HTERT RPE-1 (cell line): ENCODE results near the gene METTL26.

ENCODE experiments used
- in situ Hi-C: fragments of 300-500 bp; cut with MboI; formaldehyde crosslinking; loops from 4 replicates; pipeline ENCODE4 v1.14.3; 2020; ENCODE audit warnings: low sequenced_read_pairs

METTL26 gene

DNA sequence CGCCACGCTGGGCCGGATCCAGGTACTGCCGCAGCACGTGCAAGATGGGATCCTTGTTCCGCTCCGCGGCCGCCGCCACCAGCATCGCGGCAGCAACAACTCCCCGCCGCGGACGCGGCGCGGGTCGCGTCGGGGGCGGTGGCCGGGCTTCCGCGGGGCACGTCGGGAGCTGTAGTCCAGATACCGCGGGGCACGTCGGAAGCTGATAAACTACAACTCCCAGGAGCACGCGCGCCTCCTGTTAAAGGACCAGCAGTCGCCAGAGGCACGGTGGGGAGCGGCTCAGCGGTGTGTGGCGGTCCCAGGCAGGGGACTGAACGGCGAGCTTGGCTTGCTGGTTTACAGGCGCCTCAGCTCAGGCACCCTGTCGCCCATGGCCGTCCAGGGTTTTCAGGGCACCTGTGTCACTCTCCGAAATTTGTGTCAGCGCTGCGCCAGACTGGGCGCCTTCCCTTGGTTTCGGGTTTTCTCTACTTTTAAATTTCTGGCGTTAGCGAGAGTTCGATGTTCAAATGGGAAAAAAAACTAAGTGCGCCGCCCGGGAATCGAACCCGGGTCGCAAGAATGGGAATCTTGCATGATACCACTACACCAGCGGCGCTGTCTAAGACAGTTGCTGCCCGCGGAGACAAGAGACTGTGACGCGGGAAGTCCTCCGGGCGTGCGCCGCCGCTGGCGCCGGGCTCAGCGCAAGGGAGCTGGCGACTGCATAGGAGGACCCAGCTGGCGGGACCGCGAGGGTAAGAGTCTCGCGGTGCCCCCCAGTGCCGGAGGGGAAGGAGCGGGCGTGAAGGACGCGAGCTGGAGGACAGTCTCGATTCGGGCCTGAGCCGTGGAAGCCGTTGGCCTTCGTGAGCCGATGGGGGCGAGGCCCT is at the start of gene METTL26:
METTL26 (minus strand) TSS at position 100 of the 875 bp plus-strand sequence; CDS start at position 85, 15 bp downstream.
- in situ Hi-C loops: no loop called here

DNA sequence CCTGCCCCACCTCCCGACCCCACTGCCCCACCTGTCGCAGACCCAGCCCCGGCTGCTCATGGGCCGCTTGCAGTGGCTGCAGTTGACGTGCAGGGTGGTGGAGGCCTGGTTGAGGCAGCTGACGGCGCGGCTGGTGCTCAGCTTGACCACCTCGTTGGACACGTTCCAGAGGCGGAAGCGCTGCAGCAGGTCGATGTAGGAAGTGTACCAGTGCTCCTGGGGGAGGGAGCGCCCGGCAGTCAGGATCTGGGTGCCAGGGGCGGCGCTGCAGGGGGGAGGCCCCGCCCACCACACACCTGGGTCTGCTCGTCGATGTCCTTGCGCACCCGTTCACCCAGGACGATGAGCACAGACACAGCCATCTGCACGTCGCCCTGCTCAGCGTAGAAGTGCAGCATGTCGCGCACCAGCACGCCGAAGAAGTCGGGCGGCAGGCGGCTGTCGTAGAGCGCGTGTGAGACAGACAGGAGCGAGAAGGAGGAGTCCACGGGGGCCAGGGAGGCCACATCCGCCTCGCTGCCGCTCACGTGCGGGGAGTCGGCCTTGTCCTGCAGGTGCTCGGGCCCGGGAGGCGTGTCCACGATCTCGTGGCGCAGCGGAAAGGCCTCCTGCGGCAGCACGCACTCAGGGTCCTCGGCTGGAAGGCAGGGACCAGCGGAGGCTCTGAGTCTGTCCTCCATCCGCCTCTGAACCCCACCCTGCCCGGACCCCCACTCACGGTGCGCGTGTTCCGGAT is 49.0 kb upstream of the METTL26 start:
- in situ Hi-C loops: no loop called here

DNA sequence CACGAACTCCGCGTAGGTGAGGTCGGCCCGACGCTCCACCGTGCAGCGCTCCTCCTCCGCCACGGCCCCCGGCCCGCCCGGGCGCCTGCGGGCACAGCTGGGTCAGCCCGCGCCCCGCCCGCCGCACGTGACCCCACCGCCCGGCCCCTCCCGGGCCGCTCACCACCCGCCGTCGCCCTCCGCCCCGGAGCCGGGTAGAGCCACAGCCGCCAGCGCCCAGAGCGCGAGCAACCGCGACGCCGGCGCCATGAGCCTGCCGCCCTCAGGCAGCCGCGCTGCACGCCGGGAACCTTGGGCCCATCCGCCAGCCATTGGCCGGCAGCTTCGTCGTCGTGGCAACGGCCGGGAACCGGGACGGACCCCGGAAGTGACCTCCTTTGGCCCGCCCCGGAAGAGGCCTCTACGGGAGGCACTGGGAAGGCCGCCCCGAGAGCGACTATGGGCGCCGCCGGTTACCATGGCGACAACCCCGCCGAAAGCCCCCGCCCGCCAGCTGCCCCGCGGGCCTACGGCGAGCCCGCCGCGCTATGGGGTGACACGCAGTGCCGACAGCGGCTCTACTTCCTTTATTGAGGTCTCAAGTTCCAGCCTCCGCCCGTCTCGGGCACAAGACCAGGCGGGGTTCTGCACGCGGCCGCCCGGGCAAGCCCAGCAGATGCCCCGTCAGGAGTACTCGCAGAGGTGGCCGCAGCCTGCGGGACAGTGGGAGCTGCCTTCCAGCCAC is 48.1 kb upstream of the METTL26 start, which contains the start of gene JMJD8:
JMJD8 (minus strand) TSS at position 264 of the 724 bp plus-strand sequence; CDS start at position 249, 15 bp downstream.
- in situ Hi-C loops: no loop called here

DNA sequence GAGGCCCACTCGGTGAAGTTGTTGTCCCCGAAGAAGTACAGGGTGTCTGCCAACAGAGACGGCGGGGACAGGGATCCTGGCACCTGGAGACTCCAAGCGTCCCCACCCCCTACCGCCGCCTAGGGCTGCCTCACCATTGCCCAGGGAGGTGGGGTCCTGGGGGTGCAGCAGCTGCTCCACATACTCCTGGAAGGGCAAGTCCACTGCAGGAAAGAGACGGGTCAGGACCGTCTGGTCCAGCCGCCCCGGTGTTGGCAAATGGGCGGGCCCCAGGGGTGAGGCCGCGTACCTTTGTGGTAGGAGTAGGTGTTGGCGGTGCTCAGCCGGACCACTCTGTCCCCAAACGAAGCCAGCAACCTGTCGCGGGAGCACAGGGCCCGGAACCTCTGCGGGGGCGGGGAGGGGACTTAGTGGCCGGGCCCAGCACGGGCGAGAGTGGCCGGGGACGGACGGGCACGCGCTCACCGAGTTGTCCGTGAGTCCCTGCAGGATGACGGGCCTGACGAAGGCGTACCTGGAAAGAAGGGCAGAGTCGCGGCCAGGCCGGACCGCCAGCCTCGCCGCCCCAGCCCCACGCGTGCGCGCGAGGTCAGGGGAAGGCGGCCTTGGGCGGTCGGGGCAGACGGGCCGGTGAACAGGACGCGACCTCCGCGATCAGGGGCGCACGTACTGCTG is 47.4 kb upstream of the METTL26 start:
- in situ Hi-C loops: no loop called here

DNA sequence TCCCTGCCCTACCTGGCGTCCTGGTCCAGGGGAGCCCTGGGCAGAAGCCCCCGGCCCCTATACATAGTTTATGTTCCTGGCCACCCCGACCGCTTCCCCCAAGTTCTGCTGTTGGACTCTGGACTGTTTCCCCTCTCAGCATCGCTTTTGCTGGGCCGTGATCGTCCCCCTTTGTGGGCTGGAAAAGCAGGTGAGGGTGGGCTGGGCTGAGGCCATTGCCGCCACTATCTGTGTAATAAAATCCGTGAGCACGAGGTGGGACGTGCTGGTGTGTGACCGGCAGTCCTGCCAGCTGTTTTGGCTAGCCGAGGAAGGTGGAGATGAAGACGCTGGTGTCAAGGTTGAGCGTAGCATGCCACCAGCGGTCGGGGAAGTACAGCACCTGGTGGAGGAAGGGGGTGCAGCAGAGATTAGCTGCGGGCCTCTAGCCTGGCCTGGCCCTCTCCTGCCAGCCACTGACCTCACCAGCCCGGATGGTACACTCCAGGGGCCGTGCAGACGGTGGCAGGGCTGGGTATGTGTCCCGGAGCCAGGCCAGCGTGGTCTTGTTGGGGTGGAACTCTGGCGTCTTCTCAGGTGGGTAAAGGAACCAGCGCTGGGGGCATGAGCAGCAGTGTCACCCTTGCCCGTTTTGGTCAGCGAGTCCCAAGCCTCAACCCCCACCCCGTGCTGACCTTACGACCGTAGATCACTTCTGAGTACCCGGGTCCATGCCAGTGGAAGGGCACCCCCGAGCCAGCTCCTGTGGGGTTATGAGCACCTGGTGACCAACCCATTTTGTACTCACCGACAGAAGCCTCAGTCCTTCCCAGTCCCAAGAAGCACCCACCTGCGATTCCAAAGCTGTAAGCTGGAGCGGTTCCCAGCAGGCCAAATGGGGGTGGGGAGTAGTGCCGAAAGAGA is 46.6 kb upstream of the METTL26 start:
- in situ Hi-C loops: no loop called here

DNA sequence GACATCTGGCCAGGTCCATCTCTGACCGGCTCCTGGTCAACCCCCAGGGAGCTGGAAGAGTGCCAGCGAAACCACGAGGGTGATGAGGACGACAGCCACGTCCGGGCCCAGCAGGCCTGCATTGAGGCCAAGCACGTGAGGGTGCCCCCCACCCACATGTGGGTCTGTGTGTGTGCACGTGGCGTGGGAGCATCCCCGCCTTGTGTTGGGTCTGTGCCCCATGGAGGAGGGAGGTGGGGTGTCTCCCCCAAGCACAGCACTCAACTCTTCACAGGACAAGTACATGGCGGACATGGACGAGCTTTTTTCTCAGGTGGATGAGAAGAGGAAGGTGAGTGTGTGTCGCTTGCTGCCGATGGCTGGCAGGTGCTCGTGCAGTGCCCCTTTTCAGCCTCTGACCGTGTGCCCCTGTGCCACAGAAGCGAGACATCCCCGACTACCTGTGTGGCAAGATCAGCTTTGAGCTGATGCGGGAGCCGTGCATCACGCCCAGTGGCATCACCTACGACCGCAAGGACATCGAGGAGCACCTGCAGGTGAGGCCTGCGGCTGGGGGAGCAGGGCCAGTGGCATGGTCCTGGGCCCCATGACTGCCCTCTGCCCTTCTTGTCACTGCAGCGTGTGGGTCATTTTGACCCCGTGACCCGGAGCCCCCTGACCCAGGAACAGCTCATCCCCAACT is 45.8 kb upstream of the METTL26 start:
- in situ Hi-C loops: no loop called here

DNA sequence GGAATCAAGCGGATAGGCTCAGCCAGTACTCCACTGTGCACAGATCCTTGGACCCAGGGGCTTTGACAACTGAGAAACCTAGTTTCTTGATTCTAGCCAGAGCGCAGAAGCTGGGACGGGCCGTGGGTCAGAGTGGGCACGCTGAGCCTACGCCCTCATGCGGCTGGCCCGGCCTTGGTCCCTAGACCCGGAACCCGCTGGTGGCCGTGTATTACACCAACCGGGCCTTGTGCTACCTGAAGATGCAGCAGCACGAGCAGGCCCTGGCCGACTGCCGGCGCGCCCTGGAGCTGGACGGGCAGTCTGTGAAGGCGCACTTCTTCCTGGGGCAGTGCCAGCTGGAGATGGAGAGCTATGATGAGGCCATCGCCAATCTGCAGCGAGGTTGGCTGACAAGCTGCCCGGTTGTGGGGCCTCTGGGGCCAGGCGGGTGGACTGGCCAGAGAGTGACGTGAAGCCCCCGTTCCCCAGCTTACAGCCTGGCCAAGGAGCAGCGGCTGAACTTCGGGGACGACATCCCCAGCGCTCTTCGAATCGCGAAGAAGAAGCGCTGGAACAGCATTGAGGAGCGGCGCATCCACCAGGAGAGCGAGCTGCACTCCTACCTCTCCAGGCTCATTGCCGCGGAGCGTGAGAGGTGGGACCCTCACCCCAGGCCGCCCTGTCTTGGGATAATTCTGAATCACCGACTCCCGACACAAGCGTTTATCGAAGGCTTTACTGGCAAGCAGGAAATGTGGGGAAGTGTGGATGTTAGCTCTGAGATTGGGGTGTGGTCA is 45.1 kb upstream of the METTL26 start:
- in situ Hi-C loops: no loop called here

DNA sequence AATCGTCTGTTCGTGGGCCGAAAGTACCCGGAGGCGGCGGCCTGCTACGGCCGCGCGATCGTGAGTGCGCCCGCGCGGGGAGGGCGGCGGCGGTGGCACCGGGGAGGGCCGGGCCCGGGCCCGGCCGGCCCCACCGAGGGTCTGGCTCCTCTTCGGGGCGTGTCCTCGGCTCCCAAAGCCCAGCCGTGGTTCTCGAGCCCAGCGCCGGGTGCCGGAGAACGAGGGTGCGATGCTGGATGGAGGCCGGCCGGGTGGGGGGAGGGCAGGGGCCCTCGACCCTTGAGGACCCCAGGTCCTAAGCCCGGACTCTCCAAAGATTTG is 44.5 kb upstream of the METTL26 start:
- in situ Hi-C loops: no loop called here

DNA sequence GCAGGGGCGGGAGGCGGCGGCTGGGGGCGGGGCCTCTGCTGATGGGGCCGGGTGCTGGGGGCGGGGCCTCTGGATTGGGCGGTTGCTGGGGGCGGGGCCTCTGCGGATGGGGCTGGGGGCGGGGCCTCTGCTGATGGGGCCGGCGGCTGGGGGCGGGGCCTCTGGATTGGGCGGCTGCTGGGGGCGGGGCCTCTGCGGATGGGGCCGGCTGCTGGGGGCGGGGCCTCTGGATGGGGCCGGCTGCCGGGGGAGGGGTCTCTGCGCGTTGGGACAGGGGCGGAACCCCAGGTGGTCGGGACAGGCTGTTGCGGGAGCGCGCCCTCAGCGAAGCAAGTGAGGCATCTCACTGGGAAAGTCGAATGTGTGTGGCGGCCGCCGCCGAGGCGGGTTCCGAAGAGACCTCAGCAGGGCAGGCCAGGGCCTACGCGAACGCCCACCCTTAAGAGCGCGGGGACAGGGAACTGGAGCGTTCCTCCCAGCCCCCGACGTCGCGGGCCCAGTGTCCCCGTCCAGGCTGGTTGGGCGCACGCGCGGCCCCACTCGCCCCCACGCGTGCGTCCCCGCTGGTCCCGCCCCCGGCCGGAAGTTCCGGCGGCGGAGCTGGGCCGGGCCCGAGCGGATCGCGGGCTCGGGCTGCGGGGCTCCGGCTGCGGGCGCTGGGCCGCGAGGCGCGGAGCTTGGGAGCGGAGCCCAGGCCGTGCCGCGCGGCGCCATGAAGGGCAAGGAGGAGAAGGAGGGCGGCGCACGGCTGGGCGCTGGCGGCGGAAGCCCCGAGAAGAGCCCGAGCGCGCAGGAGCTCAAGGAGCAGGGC is 43.9 kb upstream of the METTL26 start, which contains the start of gene STUB1:
STUB1 (plus strand) TSS at position 597 of the 811 bp plus-strand sequence; CDS start at position 713, 116 bp downstream.
- in situ Hi-C loops: no loop called here

DNA sequence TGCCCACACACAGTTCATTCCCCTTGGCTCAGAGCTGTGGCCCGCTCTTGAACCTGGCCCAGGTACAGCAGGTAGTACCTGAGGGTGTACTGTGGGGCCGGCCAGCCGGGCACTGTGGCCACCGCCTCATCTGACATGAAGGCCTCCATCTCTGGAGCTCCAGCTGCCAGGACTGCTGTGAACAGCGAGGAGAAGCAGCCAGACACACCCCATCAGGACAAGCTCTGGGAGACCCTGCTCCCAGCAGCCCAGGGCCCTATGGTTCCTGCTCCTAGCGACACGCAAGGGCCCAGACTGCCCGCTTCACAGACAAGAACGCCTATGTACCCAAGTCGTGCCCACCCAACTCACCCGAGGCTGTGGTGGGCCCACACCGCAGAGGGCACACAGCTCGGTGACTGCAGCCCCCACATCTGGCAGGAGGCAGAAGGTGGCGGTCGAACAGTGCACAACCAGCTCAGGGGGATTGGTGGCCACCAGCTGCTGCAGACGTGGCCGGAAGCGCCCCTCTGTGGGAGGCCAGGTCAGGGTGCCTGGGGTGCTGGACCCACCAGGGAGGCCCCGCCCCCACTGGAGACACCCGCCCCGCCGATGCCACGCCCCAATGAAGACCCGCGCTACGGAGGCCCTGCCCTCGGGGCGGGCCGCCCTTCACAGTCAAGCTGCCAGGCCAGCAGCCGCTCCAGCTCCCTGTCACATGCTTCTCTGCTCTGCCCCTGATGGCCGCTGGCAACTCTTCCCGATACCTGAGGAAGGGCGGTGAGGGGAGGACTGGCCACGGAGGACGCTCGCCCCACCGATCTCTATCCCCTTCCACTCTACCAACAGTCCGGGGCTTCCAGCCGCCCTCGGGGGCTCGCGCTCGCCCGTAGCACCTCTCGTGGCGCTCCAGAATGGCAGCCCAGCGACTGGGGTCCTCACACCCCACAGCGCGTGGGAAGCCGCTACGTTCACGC is 43.0 kb upstream of the METTL26 start:
- in situ Hi-C loops: no loop called here

DNA sequence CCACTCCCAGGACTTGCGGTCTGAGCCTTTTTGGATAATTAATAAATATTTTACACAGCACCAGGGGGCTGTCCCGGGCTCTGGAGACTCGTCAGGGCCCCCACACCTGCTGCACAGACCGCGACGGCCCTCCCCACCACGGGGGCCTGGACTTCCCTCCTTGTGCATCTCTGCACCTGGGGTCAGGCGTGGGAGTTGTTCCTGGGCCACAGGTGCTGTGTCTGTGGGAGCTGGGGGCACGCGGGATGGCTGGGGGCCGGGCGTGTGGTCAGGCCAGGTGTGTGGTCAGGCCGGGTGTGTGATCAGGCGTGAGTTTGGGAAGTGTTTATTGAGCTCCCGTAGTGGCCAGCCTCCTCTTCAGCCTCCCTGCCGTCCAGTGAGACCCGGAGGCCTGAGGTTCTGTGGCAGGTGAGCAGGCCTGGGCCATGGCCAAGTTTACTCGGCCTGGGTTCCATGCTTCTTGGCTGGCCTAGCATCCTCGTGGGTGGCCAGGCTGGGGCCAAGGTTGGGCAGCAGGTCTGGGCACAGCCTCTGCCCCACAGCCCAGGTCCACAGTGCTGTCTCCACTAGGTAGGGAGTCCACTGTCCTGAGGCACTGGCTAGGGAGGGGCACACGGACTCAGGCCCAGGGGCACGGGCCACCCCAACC is 42.2 kb upstream of the METTL26 start:
- in situ Hi-C loops: no loop called here

DNA sequence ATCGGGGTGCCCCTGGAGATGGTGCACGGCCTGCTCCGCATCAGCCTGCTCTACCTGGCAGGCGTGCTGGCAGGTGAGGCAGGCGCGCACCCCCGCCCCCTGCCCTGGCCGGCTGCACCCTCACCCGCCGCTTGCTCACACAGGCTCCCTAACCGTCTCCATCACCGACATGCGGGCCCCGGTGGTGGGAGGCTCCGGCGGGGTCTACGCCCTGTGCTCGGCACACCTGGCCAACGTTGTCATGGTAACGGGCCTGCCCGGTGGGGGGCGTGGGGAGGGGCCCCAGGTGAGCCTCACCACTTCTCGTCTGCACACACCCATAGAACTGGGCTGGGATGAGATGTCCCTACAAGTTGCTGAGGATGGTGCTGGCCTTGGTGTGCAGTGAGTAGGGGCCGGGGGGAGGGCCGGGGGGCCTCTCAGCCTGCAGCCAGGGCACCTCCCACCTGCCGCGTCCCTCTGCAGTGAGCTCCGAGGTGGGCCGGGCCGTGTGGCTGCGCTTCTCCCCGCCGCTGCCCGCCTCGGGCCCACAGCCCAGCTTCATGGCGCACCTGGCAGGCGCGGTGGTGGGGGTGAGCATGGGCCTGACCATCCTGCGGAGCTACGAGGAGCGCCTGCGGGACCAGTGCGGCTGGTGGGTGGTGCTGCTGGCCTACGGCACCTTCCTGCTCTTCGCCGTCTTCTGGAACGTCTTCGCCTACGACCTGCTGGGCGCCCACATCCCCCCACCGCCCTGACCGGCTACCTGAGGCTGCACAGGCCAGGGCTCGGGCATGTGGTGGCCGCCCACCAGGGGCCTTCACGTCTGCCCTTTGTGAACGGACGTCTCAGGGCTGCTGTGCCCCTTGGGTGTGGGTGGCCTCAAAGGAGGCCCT is 41.4 kb upstream of the METTL26 start:
- in situ Hi-C loops: no loop called here

DNA sequence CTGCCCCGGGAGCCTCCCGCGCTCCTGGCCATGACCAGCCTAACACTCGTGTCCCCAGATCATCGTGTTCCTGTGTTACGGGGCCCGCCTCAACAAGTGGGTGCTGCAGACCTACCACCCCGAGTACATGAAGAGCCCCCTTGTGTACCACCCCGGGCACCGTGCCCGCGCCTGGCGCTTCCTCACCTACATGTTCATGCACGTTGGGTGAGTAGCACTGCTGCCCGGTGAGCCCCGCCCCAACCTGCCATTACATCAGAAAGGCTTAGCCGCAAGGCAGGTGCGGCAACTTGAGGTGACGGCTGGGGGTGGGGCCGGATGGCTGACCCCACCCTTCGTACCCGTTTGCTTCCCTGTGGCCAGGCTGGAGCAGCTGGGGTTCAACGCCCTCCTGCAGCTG is 40.8 kb upstream of the METTL26 start:
- in situ Hi-C loops: no loop called here

DNA sequence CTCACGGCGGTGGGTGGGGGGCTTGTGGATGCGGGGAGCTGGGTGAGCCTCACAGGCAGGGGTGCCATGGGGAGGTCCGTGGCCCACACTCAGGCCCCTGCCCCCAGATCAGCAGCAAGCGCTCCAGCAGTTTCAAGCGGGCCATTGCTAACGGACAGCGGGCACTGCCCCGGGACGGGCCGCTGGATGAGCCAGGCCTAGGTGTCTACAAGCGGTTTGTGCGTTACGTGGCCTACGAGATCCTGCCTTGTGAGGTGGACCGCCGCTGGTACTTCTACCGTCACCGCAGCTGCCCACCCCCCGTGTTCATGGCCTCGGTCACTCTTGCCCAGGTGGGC is 40.4 kb upstream of the METTL26 start:
- in situ Hi-C loops: no loop called here

DNA sequence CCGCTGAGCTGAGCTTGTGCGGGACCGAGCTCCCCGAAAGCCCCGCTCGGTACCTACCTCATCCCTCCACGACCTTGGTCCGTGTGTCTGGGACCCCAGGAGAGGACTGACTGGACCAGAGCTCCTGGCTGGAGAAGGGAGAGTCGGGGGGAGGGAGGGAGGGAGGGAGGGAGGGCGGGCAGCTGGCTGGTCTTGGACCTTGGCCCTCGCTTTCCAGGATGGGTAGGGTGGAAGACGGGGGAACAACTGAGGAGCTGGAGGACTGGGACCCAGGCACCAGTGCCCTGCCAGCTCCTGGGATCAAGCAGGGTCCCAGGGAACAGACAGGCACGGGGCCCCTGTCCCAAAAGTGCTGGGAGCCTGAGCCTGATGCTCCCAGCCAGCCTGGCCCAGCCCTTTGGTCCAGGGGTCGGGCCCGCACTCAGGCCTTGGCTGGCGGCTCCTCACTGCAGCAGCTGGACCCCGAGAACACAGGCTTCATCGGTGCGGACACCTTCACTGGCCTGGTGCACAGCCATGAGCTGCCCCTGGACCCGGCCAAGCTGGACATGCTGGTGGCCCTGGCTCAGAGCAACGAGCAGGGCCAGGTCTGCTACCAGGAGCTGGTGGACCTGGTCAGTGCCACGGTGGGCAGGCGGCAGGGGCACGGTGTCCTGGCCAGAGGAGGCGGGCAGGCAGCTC is 39.9 kb upstream of the METTL26 start:
- in situ Hi-C loops: no loop called here
